ENCODE results near the gene KLHDC1. TPM values are rescaled to one million over a fixed set of nuclear protein-coding genes. Genes with fewer than 3 reads are reported as not detected.
A peak's percentile ranks its signal among the peaks of the same experiment; 100 is the strongest.

Gene KLHDC1
- total and polyA plus RNA-seq, 2 donors (not counting 1 experiment from before 2014, with no cell fraction given), result 3.0 to 11.7 TPM

DNA sequence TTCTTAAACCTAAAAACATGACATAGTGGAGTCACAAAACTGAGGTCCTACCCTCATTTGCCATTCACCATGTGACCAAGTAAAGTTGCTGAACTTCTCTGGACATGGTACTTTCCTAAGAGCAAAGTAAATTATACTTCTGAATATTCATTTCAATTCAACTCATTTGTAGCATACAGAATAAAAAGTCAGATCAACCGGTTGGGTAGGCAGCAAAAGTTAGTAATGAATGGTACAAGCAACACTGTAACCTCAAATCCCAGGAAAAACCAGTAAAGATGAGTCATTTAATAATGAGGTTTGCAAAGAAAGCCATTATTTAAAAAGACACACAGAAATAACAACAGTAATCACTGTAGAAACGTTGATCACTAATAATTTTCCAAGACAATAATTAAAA is 13.6 kb upstream of the KLHDC1 start:
- no peak for TF ChIP-seq EZH2 (IDR thresholded peaks at IDR 0.05; ENCODE audit: borderline replicate concordance, insufficient read depth, low read depth, low read length, poor library complexity, severe bottlenecking)
- TF ChIP-seq, protein P1, sequence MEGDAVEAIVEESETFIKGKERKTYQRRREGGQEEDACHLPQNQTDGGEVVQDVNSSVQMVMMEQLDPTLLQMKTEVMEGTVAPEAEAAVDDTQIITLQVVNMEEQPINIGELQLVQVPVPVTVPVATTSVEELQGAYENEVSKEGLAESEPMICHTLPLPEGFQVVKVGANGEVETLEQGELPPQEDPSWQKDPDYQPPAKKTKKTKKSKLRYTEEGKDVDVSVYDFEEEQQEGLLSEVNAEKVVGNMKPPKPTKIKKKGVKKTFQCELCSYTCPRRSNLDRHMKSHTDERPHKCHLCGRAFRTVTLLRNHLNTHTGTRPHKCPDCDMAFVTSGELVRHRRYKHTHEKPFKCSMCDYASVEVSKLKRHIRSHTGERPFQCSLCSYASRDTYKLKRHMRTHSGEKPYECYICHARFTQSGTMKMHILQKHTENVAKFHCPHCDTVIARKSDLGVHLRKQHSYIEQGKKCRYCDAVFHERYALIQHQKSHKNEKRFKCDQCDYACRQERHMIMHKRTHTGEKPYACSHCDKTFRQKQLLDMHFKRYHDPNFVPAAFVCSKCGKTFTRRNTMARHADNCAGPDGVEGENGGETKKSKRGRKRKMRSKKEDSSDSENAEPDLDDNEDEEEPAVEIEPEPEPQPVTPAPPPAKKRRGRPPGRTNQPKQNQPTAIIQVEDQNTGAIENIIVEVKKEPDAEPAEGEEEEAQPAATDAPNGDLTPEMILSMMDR (IDR thresholded peaks at IDR 0.05), result no peak
- no peaks in the 10 kb centered on the region for H3K27me3 Mint-ChIP-seq
- H3K4me3 ChIP-seq (ENCODE audit: control extremely low read depth in 1 of 5, extremely low read depth in 1 of 5, insufficient read depth in 1 of 5, low read depth in 2 of 5, low read length in 4 of 5), result no peak overlapping the region
- no peaks in the 10 kb centered on the region for H3K79me2 ChIP-seq (ENCODE audit: control insufficient read depth, insufficient read depth, low read length)
- ChIA-PET POLR2A (no interaction called here), CTCF (no interaction called here)
- no peak for ATAC-seq (ENCODE audit: low read depth)
- no peak overlapping the region for H3K4me2 ChIP-seq (replicated peaks; ENCODE audit: low read depth, low read length, poor library complexity, severe bottlenecking)
- H3K4me1 ChIP-seq (ENCODE audit: control insufficient read depth in 2 of 2, insufficient read depth in 2 of 2, low read length in 2 of 2), result no peaks in the 10 kb centered on the region
- H3K27me3 ChIP-seq (replicated peaks in 1 of 4; ENCODE audit: control extremely low read depth in 1 of 4, control insufficient read depth in 3 of 4, insufficient read depth in 4 of 4, low read length in 3 of 4), result no peaks in the 10 kb centered on the region
- H3K4me1 Mint-ChIP-seq, result no peaks in the 10 kb centered on the region
- H3K36me3 ChIP-seq (replicated peaks in 1 of 2; ENCODE audit: control extremely low read depth in 1 of 2, control insufficient read depth in 1 of 2, extremely low read depth in 1 of 2, insufficient read depth in 2 of 2, low read length in 1 of 2), result no peaks in the 10 kb centered on the region
- no peak overlapping the region for H3K27ac Mint-ChIP-seq
- no CpG with 5 or more reads among the region's 2 CpGs for WGBS (ENCODE audit: insufficient coverage)
- DNase-seq, result no peak
- no peak overlapping the region for H3K9ac ChIP-seq (ENCODE audit: low read length)
- intact Hi-C loops (cut with micrococcal nuclease), result no loop called here
- no peak overlapping the region for H3K4me3 Mint-ChIP-seq
- H3K27ac ChIP-seq (ENCODE audit: low read length in 2 of 2), result no peak overlapping the region
- no peaks in the 10 kb centered on the region for H3K9me3 Mint-ChIP-seq (ENCODE audit: insufficient read depth)
- no peaks in the 10 kb centered on the region for H4K20me1 ChIP-seq (ENCODE audit: control insufficient read depth, insufficient read depth, low read length, poor library complexity, severe bottlenecking)
- no peak overlapping the region for H2AFZ ChIP-seq (ENCODE audit: insufficient read depth, low read depth, low read length, poor library complexity, severe bottlenecking)
- no peaks in the 10 kb centered on the region for H3K9me3 ChIP-seq (ENCODE audit: control extremely low read depth in 1 of 3, control insufficient read depth in 2 of 3, insufficient read depth in 1 of 3, low read length in 2 of 3)

DNA sequence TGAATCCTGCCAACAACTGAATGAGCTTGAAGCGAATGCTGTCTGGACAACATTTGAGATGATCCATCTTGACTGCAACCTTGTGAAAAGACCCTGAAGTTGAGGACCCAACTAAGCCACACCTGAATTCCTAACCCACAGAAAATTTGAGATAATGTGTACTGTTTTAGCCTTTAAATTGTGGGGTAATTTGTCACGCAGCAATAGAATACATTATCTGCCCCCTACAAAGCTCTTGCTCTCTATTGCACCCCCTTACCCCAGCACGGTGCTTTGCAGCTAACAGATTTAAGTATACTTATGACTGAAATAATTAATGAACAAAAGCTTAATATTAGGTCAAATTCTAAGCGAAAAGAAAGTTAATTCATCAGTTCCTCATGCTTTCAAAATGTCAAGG is 6.5 kb upstream of the KLHDC1 start:
- TF ChIP-seq, protein P1 (IDR thresholded peaks at IDR 0.05), result no peak
- no peak for TF ChIP-seq EZH2 (IDR thresholded peaks at IDR 0.05; ENCODE audit: borderline replicate concordance, insufficient read depth, low read depth, low read length, poor library complexity, severe bottlenecking)
- no peak overlapping the region for H3K27ac Mint-ChIP-seq
- no peaks in the 10 kb centered on the region for H3K36me3 ChIP-seq (replicated peaks in 1 of 2; ENCODE audit: control extremely low read depth in 1 of 2, control insufficient read depth in 1 of 2, extremely low read depth in 1 of 2, insufficient read depth in 2 of 2, low read length in 1 of 2)
- no peak overlapping the region for H3K9ac ChIP-seq (ENCODE audit: low read length)
- no peak overlapping the region for H2AFZ ChIP-seq (ENCODE audit: insufficient read depth, low read depth, low read length, poor library complexity, severe bottlenecking)
- no peaks in the 10 kb centered on the region for H3K79me2 ChIP-seq (ENCODE audit: control insufficient read depth, insufficient read depth, low read length)
- ATAC-seq (ENCODE audit: low read depth), result no peak
- no peak overlapping the region for H3K4me2 ChIP-seq (replicated peaks; ENCODE audit: low read depth, low read length, poor library complexity, severe bottlenecking)
- intact Hi-C loops (cut with micrococcal nuclease), result loop anchor here (5.0 kb wide), 2 partner anchors 431 to 1411 kb away; partner anchors contain the start of genes TRIM9 and VCPKMT
- H3K9me3 ChIP-seq (ENCODE audit: control extremely low read depth in 1 of 3, control insufficient read depth in 2 of 3, insufficient read depth in 1 of 3, low read length in 2 of 3), result no peaks in the 10 kb centered on the region
- no peak overlapping the region for H3K4me3 ChIP-seq (ENCODE audit: control extremely low read depth in 1 of 5, extremely low read depth in 1 of 5, insufficient read depth in 1 of 5, low read depth in 2 of 5, low read length in 4 of 5)
- H4K20me1 ChIP-seq (ENCODE audit: control insufficient read depth, insufficient read depth, low read length, poor library complexity, severe bottlenecking), result no peaks in the 10 kb centered on the region
- H3K9me3 Mint-ChIP-seq (ENCODE audit: insufficient read depth), result no peaks in the 10 kb centered on the region
- H3K4me3 Mint-ChIP-seq, result peak overlapping the region; percentile 66
- H3K4me1 ChIP-seq (ENCODE audit: control insufficient read depth in 2 of 2, insufficient read depth in 2 of 2, low read length in 2 of 2), result peaks cover 3 to 12% of the 10 kb centered on the region in 2 donors
- no peak for DNase-seq
- no CpG with 5 or more reads among the region's 4 CpGs for WGBS (ENCODE audit: insufficient coverage)
- POLR2A ChIA-PET, result interaction anchor here (0.5 to 0.6 kb wide), 2 partner anchors 50 to 87 kb away, joined by 3 to 9 read pairs; no protein-coding TSS in a partner anchor
- H3K4me1 Mint-ChIP-seq, result peaks cover 12% of the 10 kb centered on the region
- H3K27me3 ChIP-seq (replicated peaks in 1 of 4; ENCODE audit: control extremely low read depth in 1 of 4, control insufficient read depth in 3 of 4, insufficient read depth in 4 of 4, low read length in 3 of 4), result no peaks in the 10 kb centered on the region
- H3K27me3 Mint-ChIP-seq, result no peaks in the 10 kb centered on the region
- CTCF ChIA-PET, result no interaction called here
- no peak overlapping the region for H3K27ac ChIP-seq (ENCODE audit: low read length in 2 of 2)
